Upper lobe of left lung (tissue), 6 donors: Measurements from ENCODE around the gene SEPTIN2. TPM values are rescaled to one million over a fixed set of nuclear protein-coding genes. Genes with fewer than 3 reads are reported as not detected.

Experiments
- ATAC-seq, 2 donors: fragments of 200-7000 bp; cut with Tn5 transposase; one replicate each; pipeline ENCODE4 v1.9.1; 2022; ENCODE audit warnings: mild to moderate bottlenecking in 2 of 2, moderate library complexity in 2 of 2; ENCODE audit not compliant: low FRiP score in 2 of 2
- DNase-seq, 2 donors: peaks; one replicate each; pipeline ENCODE4 v3.0.0-alpha.2; 2019 to 2020
- H3K27ac ChIP-seq, 4 donors: fragments of 200-600 bp; sonication (generic); one replicate each; pipeline ENCODE4 v1.5.1; 2016 to 2019
- H3K27me3 ChIP-seq, 4 donors: fragments of 200-600 bp; sonication (generic); one replicate each; pipeline ENCODE4 v1.5.1; 2017 to 2019
- H3K36me3 ChIP-seq, 4 donors: fragments of 200-600 bp; sonication (generic); one replicate each; pipeline ENCODE4 v1.5.1; 2016 to 2019
- H3K4me1 ChIP-seq, 4 donors: fragments of 200-600 bp; sonication (generic); one replicate each; pipeline ENCODE4 v1.5.1; 2018 to 2019
- H3K4me3 ChIP-seq, 4 donors: fragments of 200-600 bp; sonication (generic); one replicate each; pipeline ENCODE4 v1.5.1; 2017 to 2019; ENCODE audit warnings: mild to moderate bottlenecking in 2 of 4, moderate library complexity in 1 of 4
- H3K9me3 ChIP-seq, 4 donors: fragments of 200-600 bp; sonication (generic); one replicate each; pipeline ENCODE4 v1.5.1; 2018 to 2019
- EP300 ChIP-seq, 4 donors: sonication (generic); formaldehyde crosslinking; IDR thresholded peaks; one replicate each; pipeline ENCODE4 v1.5.1; 2017; ENCODE audit warnings: antibody characterized with exemption in 4 of 4, control low read depth in 2 of 4
- POLR2A ChIP-seq, 4 donors: fragments of 450-650 bp; IDR thresholded peaks; one replicate each; pipeline ENCODE4 v1.5.1; 2016 to 2017; ENCODE audit warnings: antibody characterized with exemption in 4 of 4, mild to moderate bottlenecking in 2 of 4
- POLR2AphosphoS5 ChIP-seq, 2 donors: sonication (generic); formaldehyde crosslinking; IDR thresholded peaks; one replicate each; pipeline ENCODE4 v1.5.1; 2017; ENCODE audit warnings: antibody characterized with exemption in 2 of 2
- WGBS, 2 donors: methylation state at CpG; one replicate each; pipeline ENCODE4 v1.1.5; 2017 to 2018; 5-methylcytosine and 5-hydroxymethylcytosine counted together
- total RNA-seq, 6 donors: library from RNA; depleted of rRNA in 4 of 6; stranded (reverse); fragments of >200 nt in 4 of 6; gene quantifications; one replicate each; pipeline versions ENCODE4 v1.1.0 to v1.2.1, GENCODE V29; 2016 to 2021
- TF ChIP-seq, protein P1 (sequence below), 6 experiments: fragments of 450-650 bp in 4 of 6; fragments of 200-600 bp in 2 of 6; sonication (generic) in 2 of 6; IDR thresholded peaks; one replicate each; pipeline ENCODE4 v1.5.1; 2016 to 2019; ENCODE audit warnings: antibody characterized with exemption in 6 of 6
- donor health status: DM: no; HTN: no; CAD: no; lungs with moderate emphysema.
- donor health status: DM: no; HTN: yes; CAD: no; lungs with severe emphysema.

SEPTIN2 gene
- total RNA-seq, 6 donors from 2014 or later, result 213 to 322 (median 252) TPM

DNA sequence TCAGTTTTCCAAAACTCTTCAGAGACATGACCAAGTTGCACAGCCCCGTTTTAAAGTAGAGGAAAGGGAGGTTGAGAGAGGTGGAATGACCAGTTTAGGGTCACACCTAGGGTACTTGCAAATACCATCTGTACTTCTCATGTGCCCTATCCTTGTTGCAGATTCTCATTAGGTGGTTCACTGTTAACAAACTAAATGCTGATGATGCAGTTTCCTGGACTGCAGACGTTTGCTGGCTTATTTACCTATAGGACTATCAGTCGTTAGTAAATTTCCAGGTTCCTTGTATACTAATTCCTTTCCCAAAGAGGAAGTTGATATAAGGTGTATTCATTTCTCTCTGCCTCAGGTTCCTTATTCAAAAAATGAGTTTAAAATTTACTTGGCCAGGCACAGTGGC, 41.8 kb downstream of the SEPTIN2 start:
- no peaks in the 10 kb centered on the region for H3K9me3 ChIP-seq
- peak overlapping the region in 3 of 4 donors; percentile 67 to 95 (median 86) for H3K4me3 ChIP-seq
- no peaks in the 10 kb centered on the region for H3K27me3 ChIP-seq
- peaks cover 31 to 44% (median 33%) of the 10 kb centered on the region in 4 donors for H3K4me1 ChIP-seq
- peaks cover 3 to 20% (median 11%) of the 10 kb centered on the region in 4 donors for H3K36me3 ChIP-seq
- TF ChIP-seq POLR2AphosphoS5 (IDR thresholded peaks at IDR 0.05), result no peak
- no peak for TF ChIP-seq EP300 (IDR thresholded peaks at IDR 0.05)
- TF ChIP-seq POLR2A (IDR thresholded peaks at IDR 0.05), result no peak
- TF ChIP-seq, protein P1, sequence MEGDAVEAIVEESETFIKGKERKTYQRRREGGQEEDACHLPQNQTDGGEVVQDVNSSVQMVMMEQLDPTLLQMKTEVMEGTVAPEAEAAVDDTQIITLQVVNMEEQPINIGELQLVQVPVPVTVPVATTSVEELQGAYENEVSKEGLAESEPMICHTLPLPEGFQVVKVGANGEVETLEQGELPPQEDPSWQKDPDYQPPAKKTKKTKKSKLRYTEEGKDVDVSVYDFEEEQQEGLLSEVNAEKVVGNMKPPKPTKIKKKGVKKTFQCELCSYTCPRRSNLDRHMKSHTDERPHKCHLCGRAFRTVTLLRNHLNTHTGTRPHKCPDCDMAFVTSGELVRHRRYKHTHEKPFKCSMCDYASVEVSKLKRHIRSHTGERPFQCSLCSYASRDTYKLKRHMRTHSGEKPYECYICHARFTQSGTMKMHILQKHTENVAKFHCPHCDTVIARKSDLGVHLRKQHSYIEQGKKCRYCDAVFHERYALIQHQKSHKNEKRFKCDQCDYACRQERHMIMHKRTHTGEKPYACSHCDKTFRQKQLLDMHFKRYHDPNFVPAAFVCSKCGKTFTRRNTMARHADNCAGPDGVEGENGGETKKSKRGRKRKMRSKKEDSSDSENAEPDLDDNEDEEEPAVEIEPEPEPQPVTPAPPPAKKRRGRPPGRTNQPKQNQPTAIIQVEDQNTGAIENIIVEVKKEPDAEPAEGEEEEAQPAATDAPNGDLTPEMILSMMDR (IDR thresholded peaks at IDR 0.05), result no peak
- ATAC-seq (no peak), DNase-seq (no peak)
- WGBS, 2 donors, result 48 to 49% methylated on average over 3 of the region's 3 CpGs
- peak overlapping the region in 1 of 4 donors; percentile 33 for H3K27ac ChIP-seq

DNA sequence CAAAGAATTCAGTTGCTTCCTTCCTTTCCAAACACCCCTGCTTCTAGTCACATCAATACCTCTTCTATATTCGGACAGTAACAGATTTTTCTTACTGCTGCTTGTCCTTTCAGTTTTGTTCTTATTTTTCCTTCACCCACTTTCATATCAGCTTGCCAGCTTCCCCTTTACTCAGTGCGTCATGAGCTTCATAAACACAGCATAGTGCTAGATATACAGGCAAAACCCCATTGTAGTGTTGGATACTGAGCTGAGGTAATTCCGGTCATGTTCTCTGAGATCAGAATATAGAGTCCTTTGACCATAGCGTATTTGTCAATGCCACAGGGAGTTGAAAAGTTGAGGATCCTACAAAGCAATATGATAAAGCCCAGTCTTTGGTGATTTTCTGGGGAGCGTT, 42.7 kb downstream of the SEPTIN2 start:
- no peak for ATAC-seq
- Histone ChIP-seq H3K4me1 (peaks cover 34 to 50% (median 38%) of the 10 kb centered on the region in 4 donors), H3K4me3 (peak overlapping the region in 1 of 4 donors; percentile 11), H3K27me3 (no peaks in the 10 kb centered on the region), H3K36me3 (peaks cover 0 to 11% (median 7%) of the 10 kb centered on the region in 4 donors), H3K9me3 (no peaks in the 10 kb centered on the region), H3K27ac (peak overlapping the region in 3 of 4 donors; percentile 14 to 48 (median 33))
- TF ChIP-seq, protein P1 (IDR thresholded peaks at IDR 0.05), result no peak
- peak in 1 of 4 donors; percentile 8 for TF ChIP-seq POLR2A (IDR thresholded peaks at IDR 0.05)
- no peak for DNase-seq
- 61 to 75% methylated on average over 5 of the region's 5 CpGs for WGBS, 2 donors

DNA sequence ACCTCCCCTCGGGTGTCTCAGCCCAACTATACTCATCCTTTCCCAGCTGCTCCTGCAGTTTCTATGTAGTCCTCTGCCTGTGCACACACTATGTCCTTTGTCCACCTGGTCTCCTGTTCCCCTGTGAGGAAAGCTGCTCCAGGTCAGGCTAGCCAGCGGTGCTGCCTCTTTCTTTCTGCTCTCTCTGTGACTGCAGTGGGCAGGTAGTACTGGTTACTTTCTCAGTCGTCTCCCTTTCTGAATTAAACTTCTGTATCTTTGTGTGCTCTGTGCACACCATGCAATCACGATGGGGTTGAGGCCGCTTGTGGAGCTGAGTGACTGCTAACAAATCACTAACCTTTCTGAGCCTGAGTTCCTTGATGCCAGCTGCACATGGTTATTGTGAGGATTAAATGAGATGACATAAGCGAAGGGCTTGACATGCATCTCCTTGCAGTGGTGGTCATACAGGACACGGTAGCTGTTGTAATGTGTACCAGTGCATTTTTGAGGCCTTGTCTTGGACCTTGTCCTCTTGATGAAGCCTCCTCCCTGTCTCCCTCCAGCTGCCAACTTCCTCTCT, 43.8 kb downstream of the SEPTIN2 start:
- DNase-seq, result no peak
- Histone ChIP-seq H3K27me3 (no peaks in the 10 kb centered on the region), H3K36me3 (peaks cover 0 to 2% (median 1%) of the 10 kb centered on the region in 4 donors), H3K4me3 (no peak overlapping the region), H3K27ac (no peak overlapping the region), H3K9me3 (no peaks in the 10 kb centered on the region), H3K4me1 (peaks cover 31 to 55% (median 40%) of the 10 kb centered on the region in 4 donors)
- 85 to 87% methylated on average over 7 of the region's 7 CpGs for WGBS, 2 donors
- no peak for ATAC-seq
- no peak for TF ChIP-seq POLR2A (IDR thresholded peaks at IDR 0.05)
- TF ChIP-seq POLR2AphosphoS5 (IDR thresholded peaks at IDR 0.05), result no peak
- no peak for TF ChIP-seq EP300 (IDR thresholded peaks at IDR 0.05)

DNA sequence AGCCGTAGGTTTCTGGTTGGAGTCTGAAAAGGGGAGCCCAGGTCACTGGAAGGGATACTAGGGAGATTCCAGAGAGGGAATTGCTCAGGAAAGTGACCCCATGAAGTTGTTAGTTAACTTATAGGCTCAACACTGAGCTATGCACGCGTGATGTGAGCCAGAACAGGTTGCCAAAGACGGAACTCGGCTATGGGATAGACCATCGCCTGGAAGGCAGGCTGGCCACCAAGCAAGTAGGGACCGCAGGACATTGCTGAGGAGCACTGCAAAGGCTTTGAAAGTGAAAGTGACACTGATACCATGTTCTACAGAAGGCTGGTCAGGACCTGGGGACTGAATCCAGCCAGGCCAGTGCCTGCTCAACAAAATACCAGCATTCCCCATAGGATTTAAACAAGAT, 47.7 kb downstream of the SEPTIN2 start:
- Histone ChIP-seq H3K27ac (peak overlapping the region in 2 of 4 donors; percentile 30 to 49), H3K9me3 (no peaks in the 10 kb centered on the region), H3K27me3 (no peaks in the 10 kb centered on the region), H3K4me3 (no peak overlapping the region), H3K36me3 (no peaks in the 10 kb centered on the region), H3K4me1 (peaks cover 8 to 37% (median 16%) of the 10 kb centered on the region in 4 donors)
- no peak for DNase-seq
- WGBS, 2 donors, result 85 to 92% methylated on average over 7 of the region's 7 CpGs
- TF ChIP-seq POLR2AphosphoS5 (IDR thresholded peaks at IDR 0.05), result no peak
- TF ChIP-seq, protein P1 (IDR thresholded peaks at IDR 0.05), result no peak
- no peak for TF ChIP-seq POLR2A (IDR thresholded peaks at IDR 0.05)
- no peak for TF ChIP-seq EP300 (IDR thresholded peaks at IDR 0.05)
- ATAC-seq, result peak in 1 of 2 donors; percentile 38

DNA sequence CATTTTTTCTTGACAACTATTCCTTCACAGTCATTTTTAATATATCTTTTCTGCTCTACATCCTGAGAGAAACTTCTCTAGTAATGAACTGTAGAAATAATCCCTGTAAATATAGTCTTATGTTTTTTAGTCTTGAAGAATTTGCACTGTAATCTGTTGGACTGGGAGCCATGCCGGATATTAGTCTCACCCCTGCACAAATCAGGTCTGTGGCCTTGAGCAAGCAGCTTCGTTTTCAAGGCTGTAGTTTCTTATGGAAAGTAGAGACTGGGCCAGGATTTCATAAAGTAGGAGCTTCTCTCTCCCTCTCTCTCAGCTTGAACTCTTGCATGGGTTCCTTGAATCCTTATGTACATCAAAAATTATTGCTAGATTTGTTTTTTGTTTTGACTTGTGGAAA, 49.1 kb downstream of the SEPTIN2 start:
- no peaks in the 10 kb centered on the region for H3K27me3 ChIP-seq
- no peak for DNase-seq

More for the DNA sequence above, 49.1 kb downstream of the SEPTIN2 start:
- peaks cover 3 to 25% (median 9%) of the 10 kb centered on the region in 4 donors for H3K4me1 ChIP-seq
- H3K4me3 ChIP-seq, result no peak overlapping the region
- TF ChIP-seq POLR2A (IDR thresholded peaks at IDR 0.05) (no peak), POLR2AphosphoS5 (IDR thresholded peaks at IDR 0.05) (no peak), EP300 (IDR thresholded peaks at IDR 0.05) (no peak)
- TF ChIP-seq, protein P1 (IDR thresholded peaks at IDR 0.05), result no peak
- H3K27ac ChIP-seq, result peak overlapping the region in 1 of 4 donors; percentile 56
- no peaks in the 10 kb centered on the region for H3K9me3 ChIP-seq
- no peak for ATAC-seq
- no peaks in the 10 kb centered on the region for H3K36me3 ChIP-seq
- 78 to 85% methylated on average over 2 of the region's 2 CpGs for WGBS, 2 donors
